HG03354 (cell line): ENCODE data around the gene KLHL28.

Experiments
- ATAC-seq: cut with Tn5 transposase; IDR thresholded peaks from one replicate; pipeline ENCODE4 v1.9.1; 2021; ENCODE audit warnings: mild to moderate bottlenecking; ENCODE audit not compliant: unreplicated experiment, poor library complexity, severe bottlenecking

The KLHL28 gene, protein sequence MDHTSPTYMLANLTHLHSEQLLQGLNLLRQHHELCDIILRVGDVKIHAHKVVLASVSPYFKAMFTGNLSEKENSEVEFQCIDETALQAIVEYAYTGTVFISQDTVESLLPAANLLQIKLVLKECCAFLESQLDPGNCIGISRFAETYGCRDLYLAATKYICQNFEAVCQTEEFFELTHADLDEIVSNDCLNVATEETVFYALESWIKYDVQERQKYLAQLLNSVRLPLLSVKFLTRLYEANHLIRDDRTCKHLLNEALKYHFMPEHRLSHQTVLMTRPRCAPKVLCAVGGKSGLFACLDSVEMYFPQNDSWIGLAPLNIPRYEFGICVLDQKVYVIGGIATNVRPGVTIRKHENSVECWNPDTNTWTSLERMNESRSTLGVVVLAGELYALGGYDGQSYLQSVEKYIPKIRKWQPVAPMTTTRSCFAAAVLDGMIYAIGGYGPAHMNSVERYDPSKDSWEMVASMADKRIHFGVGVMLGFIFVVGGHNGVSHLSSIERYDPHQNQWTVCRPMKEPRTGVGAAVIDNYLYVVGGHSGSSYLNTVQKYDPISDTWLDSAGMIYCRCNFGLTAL

DNA sequence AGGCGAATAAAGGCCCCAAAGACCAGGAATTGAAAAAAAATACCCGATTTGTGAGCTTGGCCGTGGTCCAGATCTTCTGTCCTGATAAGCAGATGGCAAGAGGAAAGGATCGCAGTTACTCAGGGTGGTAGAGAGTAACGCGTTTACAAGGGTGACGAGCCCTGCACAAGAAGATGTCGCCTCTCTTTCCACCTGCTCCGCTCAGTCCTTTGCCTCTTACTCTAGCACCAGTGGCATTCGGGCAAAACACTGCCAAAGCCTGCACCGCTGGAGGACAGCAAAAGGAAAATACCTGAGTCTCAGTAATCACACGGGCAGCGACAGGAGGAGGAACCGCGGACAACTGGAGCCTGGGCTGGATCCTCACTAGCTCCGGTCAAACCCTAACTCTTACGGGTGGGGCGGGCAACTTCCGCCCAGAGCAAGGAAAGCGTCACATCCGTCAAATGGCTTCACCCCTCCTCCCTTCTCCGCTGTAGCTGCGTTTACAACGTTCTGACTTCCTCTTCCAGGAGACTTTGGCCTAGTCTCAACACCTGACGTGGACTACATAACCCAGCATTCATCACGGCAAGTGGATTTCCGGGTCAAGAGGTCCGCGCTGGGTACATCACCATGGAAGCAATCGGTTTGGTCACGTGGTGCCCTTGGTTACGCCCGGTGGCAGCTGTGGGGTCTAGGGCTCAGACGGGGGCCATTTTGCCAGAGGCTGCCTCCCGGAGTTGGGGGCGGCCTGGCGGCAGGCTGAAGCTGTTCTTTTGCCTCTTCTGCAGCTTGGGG is at the start of gene KLHL28, which contains the start of gene TOGARAM1:
Gene KLHL28, minus strand, starts transcription at position 394 of the 780 bp plus-strand sequence. CDS start 16,019 bp downstream, outside the sequence.
Gene TOGARAM1, plus strand, starts transcription at position 637 of the 780 bp plus-strand sequence. CDS start 232 bp downstream, outside the sequence.
- peak; percentile 92 for ATAC-seq

DNA sequence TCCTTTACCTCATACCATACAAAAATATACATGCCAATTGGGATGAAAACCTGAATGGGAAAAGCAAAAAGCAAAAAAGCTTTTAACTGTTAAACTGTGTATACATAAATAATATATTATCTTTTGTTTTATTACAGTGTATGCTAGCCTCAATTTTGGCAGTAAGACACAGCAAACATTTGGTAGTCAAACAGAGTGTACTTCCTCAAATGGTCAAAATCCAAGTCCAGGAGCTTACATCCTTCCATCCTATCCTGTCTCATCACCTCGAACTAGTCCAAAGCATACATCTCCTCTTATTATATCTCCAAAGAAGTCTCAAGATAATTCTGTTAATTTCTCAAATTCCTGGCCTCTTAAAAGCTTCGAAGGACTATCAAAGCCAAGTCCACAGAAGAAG is 42.2 kb upstream of the KLHL28 start:
- no peak for ATAC-seq

DNA sequence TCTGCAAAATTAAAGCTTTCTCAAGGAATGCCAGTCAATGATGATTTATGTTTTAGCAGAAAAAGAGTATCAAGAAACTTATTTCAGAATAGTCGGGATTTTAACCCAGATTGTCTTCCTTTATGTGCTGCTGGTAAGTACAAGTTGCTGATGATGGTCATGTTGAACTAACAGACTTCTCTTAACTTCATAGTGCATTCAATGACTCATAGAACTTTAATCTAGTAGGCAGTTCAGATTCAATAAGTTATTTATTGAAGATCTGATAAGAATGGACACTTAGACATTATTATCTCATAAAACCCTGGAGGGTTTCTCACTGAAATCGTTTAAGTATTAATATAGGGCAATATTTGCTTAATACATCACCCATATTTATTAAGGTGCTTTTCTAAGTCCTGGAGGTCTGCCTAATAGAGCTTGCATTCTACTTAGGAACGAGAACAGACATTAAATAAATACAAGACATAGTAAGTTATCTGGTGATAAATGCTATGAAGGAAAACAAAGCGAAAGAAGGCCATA is 34.1 kb upstream of the KLHL28 start:
- no peak for ATAC-seq

DNA sequence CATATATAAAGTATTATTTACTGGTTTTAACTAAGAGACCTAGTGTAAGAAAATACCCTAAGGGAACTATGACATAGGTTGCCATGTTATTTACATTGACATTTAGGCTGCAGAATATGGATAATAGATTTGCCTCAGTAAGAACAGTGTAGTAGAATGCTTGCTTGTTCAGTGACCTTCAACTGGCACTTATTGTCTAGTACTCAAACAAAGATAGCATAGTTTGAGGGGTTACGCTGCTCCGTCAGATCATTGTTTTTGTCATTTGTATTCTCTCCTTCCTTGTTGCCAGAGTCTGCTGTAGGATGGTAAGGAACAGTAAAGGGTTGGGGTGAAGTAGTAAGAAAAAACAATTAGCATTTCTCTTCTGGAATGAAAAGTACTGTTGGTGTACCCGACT is 33.4 kb upstream of the KLHL28 start:
- ATAC-seq = no peak

DNA sequence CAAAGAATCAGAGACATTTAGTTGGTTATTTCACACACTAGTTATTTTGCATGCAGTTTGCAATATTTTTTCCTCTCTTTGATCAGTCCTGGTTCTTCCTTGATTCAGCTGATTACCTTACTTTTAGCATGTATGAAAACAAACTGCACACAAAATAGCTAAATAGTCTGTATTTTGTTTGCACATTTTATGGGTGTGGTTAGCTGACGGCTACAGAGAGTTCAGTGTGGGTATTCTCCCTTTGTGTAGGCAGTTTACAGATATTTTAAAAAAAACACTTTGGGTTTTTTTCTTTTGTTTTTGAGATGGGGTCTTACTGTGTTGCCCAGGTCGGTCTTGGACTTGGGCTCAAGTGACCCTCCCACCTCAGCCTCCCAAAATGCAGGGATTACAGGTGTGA is 28.8 kb upstream of the KLHL28 start:
- ATAC-seq = no peak

DNA sequence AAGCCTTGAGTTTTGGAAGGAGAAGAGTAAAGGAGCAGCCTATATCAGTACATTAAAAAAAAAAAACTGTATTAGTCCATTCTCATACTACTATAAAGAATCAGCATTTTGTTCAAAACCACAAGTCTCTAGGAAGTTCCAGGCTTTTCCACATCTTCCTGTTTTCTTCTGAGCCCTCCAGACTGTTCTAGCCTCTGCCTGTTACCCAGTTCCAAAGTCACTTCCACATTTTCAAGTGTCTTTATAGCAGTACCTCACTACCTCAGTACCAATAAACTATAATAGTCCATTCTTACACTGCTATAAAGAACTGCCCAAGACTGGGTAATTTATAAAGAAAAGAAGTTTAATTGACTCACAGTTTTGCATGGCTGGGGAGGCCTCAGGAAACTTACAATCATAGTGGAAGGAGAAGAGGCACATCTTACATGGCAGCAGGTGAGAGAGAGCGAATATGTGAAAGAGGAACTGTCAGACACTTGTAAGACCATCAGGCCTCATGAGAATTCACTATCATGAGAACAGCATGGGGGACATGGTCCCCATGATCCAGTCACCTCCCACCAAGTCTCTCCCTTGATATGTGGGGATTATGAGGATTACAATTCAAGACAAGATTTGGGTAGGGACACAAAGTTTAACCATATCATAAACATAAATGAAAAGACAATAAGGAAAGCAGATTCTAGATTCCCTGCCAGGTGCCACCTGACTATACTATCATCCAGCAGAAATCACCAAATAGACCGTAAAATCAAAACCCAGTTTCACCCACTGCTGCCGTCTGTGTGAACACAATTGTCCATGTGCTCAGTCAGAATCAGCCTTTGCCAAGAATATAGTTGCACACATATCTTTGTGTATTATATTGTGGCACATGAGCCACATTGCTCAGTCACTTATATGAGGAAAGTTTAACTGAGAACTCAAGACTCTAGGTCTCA is 28.0 kb upstream of the KLHL28 start:
- no peak for ATAC-seq

DNA sequence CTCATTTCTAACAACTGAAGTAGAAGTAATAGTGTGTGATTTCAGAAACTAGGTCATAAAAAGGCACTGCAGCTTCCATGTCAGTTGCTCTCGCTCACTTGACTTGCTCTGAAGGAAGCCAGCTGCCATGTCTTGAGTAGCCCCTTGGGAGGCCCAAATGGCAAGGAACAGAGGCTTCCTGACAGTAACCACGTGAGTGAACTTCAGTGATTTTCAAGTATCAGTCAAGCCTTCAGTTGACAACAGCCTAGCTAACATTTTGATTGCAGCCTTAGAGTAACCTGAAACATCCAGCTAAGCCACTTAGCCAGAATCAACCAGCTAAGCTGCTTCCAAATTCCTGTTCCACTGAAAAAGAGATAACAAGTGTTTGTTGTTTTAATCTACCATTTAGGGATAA is 26.9 kb upstream of the KLHL28 start:
- no peak for ATAC-seq

DNA sequence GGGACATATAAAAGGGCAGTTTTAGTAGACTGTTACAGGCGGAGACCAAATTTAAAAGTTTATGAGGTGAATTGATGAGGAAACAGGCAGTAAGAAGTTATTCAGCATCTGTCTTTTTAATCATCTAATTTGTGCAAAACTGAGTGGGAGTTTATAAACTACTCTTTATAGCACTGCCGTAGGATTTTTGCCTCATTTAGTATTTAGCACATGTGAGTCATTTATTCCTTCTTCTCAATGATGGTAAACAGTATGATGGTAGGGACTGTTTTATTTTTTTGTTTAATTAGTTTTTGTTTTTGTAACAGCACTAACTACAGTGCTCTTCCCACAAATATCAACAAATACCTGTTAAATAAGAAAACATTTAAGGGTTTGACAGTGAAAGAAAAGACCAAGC is 20.8 kb upstream of the KLHL28 start:
- no peak for ATAC-seq

DNA sequence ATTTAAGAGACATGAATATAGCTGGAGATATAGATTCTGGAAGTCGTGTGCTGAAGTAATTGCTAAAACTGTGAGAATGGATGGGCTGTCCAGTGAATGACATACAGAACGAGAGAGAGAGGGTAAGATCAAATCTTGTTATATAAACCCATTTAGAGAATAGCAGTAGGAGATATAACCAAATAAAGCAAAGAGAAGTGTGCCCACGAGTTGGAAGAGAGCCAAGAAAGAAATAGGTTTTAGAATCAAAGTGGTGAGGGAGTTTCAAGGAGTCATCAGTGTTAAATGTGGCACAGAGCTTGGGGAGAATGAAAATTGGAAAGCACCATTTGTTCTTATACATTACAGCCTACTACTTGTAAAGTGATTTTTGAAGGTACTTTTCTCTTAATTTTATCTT is 19.5 kb upstream of the KLHL28 start:
- ATAC-seq = no peak

DNA sequence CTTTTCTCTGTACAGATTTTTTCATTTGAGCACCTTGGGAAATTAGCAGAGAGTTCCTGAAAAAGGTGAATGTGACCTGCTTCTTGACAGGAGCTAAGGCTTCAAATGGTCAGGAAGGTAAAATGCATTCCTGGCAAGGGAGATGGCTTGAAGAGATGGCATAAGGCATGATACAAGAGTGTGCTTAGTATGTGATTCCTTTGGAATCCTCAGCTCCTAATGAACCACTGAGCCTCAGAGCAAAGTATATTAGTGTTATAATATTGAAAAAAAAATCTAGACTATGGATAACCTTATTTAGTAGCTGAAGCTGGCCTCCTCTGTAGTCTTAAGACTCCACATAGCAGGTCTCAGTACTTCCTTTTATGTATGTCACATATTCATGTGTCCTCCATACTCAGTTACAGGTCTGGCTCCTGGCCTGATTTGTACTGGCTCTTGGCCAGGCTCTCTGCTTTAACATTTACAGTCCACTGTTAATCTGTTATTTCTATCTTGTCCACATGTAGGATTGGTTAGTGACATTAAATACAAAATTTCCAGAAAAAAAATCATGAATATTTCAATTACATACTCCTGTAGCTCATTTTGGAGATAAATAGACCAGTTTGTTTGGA is 18.1 kb upstream of the KLHL28 start:
- no peak for ATAC-seq

DNA sequence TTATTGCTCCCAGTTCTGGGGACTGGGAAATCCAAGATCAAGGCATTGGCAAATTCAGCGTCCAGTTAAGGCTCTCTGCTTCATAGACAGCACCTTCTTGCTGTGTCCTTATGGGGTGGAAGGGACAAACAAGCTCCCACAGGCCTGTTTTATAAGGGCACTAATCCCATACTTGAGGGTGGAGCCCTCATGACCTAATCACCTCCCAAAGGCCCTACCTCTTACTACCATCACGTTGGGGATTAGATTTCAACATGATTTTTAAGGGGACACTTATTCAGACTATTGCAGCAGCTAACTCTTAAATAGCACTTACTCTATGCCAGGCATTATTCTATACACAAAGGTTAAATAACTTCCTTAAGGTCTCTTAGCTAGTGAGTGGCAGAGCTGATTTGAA is 17.5 kb upstream of the KLHL28 start:
- no peak for ATAC-seq

DNA sequence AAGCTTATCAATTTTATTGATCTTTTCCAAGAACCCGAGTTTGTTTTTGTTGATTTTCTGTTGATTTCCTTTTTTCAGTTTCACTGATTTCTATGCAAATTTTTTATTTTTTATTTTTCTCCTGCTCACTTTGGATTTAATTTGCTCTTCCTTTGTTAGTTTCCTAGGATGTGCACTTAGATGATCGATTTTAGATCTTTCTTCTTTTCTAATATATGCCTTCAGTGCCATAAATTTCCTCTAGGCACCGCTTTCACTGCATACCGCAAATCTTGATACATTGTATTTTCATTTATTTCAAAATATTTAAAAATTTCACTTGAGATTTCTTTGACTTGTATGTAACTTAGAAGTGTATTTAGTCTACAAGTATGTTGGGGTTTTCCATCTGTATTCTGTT is 9.7 kb upstream of the KLHL28 start:
- ATAC-seq = no peak

DNA sequence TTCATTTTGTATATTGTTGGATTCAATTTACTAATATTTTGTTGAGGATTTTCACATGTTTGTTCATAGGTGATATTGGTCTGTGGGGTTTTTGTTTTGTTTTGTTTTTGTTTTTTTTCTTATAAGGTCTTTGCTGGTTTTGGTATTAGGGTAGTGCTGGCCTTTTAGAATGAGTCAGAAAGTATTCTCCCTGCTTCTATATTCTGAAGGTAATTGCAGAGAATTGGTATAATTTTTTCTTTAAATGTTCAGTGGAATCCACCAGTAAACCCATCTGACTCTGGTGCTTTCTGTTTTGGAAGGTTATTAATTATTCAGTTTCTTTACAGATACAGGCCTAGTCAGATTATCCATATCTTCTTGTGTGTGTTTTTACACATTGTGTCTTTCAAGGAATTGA is 9.2 kb upstream of the KLHL28 start:
- no peak for ATAC-seq

DNA sequence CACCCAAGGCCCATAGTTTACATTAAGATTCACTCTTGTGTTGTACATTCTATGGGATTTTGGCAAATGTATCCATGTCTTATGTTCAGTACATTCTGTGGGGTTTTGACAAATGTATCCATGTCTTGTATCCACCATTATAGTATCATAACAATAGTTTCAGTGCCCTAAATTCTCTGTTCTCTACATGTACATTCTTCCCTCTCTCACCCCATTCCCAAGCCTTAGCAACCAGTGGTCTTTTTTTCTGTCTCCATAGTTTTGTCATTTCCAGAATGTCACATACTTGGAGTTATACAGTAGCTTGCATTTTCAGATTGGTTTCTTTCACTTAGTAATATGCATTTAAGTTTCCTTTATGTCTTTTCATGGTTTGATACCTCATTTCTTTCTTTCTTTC is 7.0 kb upstream of the KLHL28 start:
- ATAC-seq = no peak

DNA sequence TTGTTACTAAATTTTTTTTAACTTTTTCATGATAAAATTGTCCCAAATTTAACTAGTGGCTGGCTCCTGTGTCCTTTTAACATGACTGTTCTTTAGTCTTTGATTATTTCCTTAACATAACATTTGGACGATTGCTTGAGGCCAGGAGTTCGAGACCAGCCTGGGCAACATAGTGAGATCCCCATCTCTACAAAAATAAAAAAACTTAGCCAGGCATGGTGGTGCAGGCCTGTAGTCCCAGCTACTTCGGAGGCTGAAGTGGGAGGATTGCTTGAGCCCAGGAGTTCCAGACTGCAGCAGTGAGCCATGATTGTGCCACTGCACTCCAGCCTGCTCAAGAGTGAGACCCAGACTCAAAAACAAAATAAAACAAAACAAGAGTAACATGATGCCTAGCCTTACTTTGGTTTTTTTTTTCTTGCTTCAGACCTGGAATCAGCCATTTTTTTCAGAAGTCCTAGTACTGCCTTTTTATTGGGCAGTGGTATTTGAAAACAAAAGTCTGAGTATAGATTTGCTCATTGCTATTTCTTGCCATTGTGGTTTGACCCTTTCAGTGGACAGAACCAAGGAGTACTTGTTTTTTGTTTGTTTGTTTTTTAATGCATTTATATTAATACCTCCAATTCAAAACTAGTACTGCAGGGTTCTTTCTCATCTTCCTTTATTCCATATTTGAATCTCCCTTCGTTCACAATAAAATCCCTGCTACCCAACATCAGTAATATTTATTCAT is 5.0 kb upstream of the KLHL28 start:
- ATAC-seq = no peak

DNA sequence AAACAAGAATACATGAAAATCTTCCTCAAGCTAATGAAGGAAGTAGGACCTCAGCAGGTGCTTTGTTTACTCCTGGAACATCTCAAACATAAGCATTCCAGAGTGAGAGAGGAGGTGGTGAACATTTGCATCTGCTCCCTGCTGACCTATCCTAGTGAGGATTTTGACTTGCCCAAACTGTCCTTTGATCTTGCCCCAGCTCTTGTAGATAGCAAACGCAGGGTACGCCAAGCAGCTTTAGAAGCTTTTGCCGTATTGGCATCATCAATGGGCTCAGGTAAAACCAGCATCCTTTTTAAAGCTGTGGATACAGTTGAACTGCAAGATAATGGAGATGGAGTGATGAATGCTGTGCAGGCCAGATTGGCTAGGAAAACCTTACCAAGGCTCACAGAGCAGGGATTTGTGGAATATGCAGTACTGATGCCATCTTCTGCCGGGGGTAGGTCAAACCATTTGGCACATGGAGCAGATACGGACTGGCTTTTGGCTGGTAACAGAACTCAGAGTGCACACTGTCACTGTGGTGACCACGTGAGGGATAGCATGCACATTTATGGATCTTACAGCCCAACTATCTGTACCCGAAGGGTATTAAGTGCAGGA is 2.1 kb upstream of the KLHL28 start:
- no peak for ATAC-seq

DNA sequence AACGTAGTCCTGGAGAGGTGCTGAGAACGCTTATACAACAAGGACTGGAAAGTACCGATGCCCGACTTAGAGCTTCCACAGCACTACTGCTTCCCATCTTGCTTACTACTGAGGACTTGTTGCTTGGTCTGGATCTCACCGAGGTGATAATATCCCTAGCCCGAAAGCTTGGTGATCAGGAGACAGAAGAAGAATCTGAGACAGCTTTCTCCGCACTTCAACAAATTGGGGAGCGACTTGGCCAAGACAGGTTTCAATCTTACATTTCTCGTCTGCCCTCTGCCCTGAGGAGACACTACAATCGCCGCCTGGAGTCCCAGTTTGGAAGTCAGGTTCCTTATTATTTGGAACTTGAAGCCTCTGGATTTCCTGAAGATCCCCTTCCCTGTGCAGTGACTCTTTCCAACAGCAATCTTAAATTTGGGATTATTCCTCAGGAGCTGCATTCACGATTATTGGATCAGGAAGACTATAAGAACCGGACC is 1.3 kb upstream of the KLHL28 start:
- ATAC-seq = no peak
